ENCODE results near the gene MGAT4B.

MGAT4B gene

DNA sequence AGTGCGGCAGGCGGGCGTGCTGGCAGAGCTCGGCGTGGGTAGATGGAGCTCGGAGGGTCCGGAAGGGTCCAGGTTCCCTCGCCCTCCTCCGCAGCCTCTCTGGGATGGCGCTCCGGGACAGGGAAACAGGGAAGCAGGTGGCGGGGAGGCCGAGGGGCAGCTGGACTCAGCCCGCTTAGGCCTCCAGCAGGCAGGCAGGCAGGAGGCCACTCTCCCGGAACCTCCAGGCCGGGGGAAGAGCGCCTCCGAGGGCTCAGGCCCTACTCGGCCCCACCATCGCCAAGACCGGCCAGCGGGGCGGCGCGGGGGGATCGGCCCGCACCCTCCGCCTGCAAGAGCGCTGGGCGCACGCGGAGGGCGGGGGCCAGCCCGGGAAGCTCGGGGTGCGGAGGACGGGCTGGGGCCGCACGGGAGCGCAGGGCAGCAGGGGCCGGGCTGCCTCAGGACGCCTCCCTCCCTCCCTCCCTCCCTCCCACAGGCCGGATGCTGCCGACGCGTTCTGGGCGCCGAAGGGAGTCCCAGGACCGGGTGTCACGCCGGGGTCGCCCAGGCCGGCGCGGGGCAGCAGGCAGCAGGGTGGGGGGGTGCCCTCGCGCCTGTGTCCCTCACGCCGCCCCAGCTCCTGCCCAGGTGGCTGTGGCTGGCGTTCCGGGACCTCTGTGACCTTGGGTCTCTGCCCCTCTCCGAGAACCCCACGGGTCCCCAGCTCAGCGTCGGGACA lies 977 bp downstream of the MGAT4B start:
- DNase-seq, result no peak

DNA sequence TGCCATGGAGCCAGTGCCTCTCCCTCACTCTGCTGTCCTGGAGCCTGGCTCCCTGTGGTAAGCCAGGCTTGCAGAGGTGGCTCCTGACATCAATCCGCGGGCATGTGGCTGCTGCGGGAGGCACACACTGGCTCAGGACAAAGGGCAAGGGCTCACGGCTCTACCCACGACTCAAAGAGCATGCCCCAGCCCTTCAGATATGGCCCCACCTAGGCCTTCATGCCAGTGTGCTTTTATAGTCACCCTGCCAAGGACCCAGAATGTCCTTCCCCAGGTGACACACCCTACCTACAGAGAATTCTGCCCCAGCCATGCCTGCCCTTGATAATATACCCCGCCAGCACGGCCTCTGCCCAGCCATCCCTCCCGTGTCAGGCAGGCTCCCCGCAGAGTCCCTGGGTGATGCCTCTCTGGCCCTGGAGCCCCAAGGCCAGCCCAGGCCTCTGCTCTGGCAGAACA lies 1.6 kb downstream of the MGAT4B start:
- DNase-seq, result no peak

DNA sequence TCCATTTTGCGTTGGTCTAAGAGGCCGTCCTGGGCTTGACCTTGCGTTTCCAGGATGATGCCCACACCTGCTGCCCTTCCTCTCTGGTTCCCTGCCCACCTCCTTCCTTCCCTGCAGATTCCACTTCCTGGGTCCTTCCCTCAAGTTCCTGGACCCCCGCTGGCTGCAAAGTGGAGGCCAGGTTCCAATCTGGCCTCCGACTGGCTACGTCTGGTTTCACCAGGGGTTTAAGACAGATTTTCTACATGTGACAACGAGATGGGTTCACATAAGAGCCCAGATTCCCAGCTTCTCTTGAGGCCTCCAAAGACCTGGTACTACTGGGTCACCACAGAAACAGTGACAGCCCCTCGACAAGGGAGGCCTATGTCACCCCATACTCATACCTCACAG lies 2.1 kb downstream of the MGAT4B start:
- DNase-seq, result no peak

- DNase-seq, result no peak
Measured at GRCh38 chr5:179803651-179804554, 2.8 kb downstream of the MGAT4B start.

GRCh38 chr5:179802950-179803562 lies 3.6 kb downstream of the MGAT4B start:
- DNase-seq, result no peak

GRCh38 chr5:179802207-179802883 lies 4.3 kb downstream of the MGAT4B start:
- no peak for DNase-seq

- DNase-seq, result no peak
Measured at GRCh38 chr5:179801304-179802206, 5.1 kb downstream of the MGAT4B start.

- DNase-seq, result no peak
Measured at GRCh38 chr5:179800696-179801201, 5.9 kb downstream of the MGAT4B start.

- DNase-seq, result no peak
Measured at GRCh38 chr5:179800071-179800695, 6.5 kb downstream of the MGAT4B start.

DNA sequence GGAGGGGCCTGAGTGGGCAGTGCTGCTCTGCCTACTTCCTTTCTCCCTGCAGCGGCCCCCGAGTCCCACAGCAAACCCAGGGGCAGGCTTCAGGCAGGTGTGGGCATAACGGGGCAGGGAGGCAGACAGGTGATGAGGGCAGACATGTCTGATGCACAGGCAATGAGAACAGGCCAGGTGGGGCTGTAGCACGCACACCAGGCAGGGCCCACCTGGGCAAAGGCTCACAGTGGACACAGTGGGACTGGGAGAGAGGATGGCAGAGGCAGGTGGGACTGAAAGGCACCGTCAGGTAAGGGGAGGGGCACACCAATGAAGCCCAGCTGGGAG lies 7.1 kb downstream of the MGAT4B start:
- no peak for DNase-seq

- no peak for DNase-seq
Measured at GRCh38 chr5:179798771-179799643, 7.7 kb downstream of the MGAT4B start.

GRCh38 chr5:179798144-179798770 lies 8.4 kb downstream of the MGAT4B start:
- no peak for DNase-seq

DNA sequence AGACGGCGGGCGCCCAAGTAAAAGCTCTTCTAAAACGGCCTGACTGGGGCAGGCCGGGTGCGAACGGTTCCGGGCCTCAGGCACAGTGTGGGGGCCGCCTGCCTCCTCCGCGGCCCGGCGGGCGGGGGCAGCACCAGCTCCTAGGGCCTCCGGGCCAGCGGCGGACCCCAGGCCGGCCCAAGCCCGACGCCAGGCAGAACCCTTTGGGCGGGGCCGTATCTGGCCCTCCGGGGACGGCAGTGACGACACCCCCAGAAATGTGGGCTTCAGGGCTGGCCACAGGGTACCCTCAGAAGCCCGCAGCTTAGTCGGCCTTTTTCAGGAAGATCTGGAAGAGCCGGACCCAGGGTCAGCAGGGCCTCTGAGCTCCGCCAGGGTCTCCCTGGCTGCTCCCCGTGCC lies 8.9 kb downstream of the MGAT4B start:
- DNase-seq, result no peak

GRCh38 chr5:179796877-179797608 lies 9.6 kb downstream of the MGAT4B start:
- no peak for DNase-seq

GRCh38 chr5:179795863-179796833 lies 10.5 kb downstream of the MGAT4B start:
- DNase-seq, result peak; percentile 32

DNA sequence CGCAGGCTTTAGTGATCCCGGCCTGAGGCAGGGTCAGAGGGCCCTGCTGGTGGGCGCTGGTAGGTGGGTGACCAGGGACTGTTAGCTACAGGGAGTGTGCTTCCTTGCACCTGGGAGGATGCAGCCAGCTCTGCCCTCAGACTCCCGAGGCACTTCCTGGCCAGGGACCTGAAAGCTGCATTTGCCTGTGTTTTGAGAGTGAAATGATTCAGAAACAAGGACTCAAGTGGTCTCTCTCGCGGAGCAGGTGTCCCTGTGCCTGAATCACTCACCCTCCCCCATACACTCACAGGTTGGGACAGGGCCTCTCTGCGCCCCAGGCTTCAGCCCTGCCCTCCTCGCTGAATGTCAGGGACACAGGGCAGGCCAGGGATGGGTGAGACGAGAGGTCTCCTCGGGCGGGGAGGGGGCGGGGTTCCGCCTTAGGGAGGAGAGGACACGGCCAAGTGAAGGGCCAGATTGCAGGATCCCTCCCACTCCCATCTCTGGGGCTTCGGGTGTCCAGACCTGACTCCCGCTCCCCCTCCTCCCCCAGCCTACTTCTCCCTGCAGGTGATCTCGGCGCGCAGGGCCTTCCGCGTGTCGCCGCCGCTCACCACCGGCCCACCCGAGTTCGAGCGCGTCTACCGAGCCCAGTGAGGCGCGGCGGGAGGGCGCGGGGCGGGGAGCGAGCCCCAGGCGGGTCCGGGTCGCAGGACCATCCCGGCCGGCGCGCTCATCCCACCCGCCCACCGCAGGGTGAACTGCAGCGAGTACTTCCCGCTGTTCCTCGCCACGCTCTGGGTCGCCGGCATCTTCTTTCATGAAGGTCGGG lies 11.4 kb downstream of the MGAT4B start:
- no peak for DNase-seq

DNA sequence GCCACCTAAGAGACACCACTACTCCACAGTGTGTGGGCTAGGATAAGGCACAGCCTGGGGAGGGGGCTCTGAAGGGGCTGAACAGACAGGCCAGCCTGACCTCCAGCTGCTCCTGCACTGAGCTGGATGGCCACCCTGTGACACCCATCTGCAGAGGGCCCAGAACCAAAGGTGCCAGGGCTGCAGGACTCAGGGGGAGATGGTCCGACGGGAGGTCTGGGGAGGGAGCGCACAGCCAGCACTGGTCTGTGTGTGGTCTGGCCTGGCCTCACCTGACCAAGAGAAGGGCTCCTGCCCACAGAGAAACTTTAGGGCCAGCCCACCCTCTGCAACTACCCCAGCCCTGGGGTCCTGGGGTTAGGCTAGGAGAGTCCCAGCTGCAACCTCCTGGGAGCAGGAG lies 12.1 kb downstream of the MGAT4B start:
- no peak for DNase-seq

Data from cortex of kidney (tissue), 1 donor.